Spleen (tissue), 7 donors: ENCODE data around the gene FAM222A.

ENCODE experiments used
- CTCF ChIP-seq, 11 experiments: fragments of 200-600 bp in 7 of 11; fragments of 450-650 bp in 4 of 11; sonication (generic) in 4 of 11; IDR thresholded peaks in 8 of 11; conservative IDR thresholded peaks in 3 of 11; 1 replicate in 7 of 11; 2 replicates in 4 of 11; pipeline versions ENCODE4 v1.4.0 to v1.8.0; 2016 to 2021; ENCODE audit warnings: antibody characterized with exemption in 11 of 11, inconsistent platforms in 4 of 11, mild to moderate bottlenecking in 1 of 11
- POLR2AphosphoS5 ChIP-seq, 3 donors: sonication (generic); formaldehyde crosslinking; IDR thresholded peaks; one replicate each; pipeline ENCODE4 v1.5.1; 2017; ENCODE audit warnings: antibody characterized with exemption in 3 of 3
- donor health status: DM: no; HTN: no; CAD: no; lungs with moderate emphysema.
- donor health status: DM: no; HTN: no; CAD: no.
- donor health status: DM: no; HTN: no; CAD: no.

GRCh38 chr12:109764123-109764522, 50.5 kb downstream of the FAM222A start:
- no peak for TF ChIP-seq CTCF (IDR thresholded peaks at IDR 0.05 in 8 of 11, conservative IDR thresholded peaks at IDR 0.05 in 3 of 11)
- no peak for TF ChIP-seq POLR2AphosphoS5 (IDR thresholded peaks at IDR 0.05)
